Right lobe of liver (tissue), 6 donors: ENCODE results near the gene SPDYE8. TPM values are rescaled to one million over a fixed set of nuclear protein-coding genes. Genes with fewer than 3 reads are reported as not detected.
"Not testable (repeated sequence)": the region's sequence is repeated elsewhere in the genome, so short reads cannot be mapped to it uniquely, and the experiment has no call there.

Experiments
- ATAC-seq, 4 donors: fragments of 200-7000 bp; cut with Tn5 transposase; one replicate each; pipeline ENCODE4 v1.9.1; 2020; ENCODE audit warnings: mild to moderate bottlenecking in 4 of 4, moderate library complexity in 4 of 4
- DNase-seq, 3 donors: peaks; one replicate each; pipeline ENCODE4 v3.0.0-alpha.2; 2020
- H3K27ac ChIP-seq, 3 donors: fragments of 200-600 bp; one replicate each; pipeline ENCODE4 v1.8.0; 2022
- H3K27me3 ChIP-seq, 2 donors: fragments of 200-600 bp; one replicate each; pipeline ENCODE4 v1.8.0; 2022
- H3K36me3 ChIP-seq, 4 donors: fragments of 200-600 bp; sonication (generic) in 1 of 4; one replicate each; pipeline versions ENCODE4 v1.5.1 to v1.8.0; 2017 to 2022; ENCODE audit warnings: control low read depth in 1 of 4
- H3K4me1 ChIP-seq, 4 donors: fragments of 200-600 bp; sonication (generic) in 1 of 4; one replicate each; pipeline versions ENCODE4 v1.5.1 to v1.8.0; 2017 to 2022; ENCODE audit warnings: control low read depth in 1 of 4
- H3K4me3 ChIP-seq, 3 donors: fragments of 200-600 bp; one replicate each; pipeline ENCODE4 v1.8.0; 2022
- H3K9me3 ChIP-seq, 4 donors: fragments of 200-600 bp; sonication (generic) in 1 of 4; one replicate each; pipeline versions ENCODE4 v1.5.1 to v1.8.0; 2017 to 2022; ENCODE audit warnings: control low read depth in 1 of 4
- WGBS: methylation state at CpG from one replicate; pipeline ENCODE4 v1.1.6; 2018; ENCODE audit warnings: low coverage, low lambda C conversion rate; ENCODE audit not compliant: insufficient coverage; ENCODE audit errors: missing lambda C conversion rate; 5-methylcytosine and 5-hydroxymethylcytosine counted together
- intact Hi-C, 2 donors: fragments of 100-400 bp; cut with DNase I; formaldehyde crosslinking; loops; one replicate each; pipeline versions ENCODE4 v1.11.2 to v1.14.1; 2022
- small RNA-seq, 2 experiments: library from RNA; depleted of rRNA; stranded (forward); fragments of <200 nt; gene quantifications; one replicate each; pipeline ENCODE3, GENCODE V24; 2016
- total RNA-seq, 6 experiments: library from RNA; depleted of rRNA in 2 of 6; stranded (reverse); fragments of >200 nt in 2 of 6; fragmentation: NEBNext Ultra II Directional in 3 of 6; extraction: Animal tissue kit (Norgen Biotek cat#: 25700) in 3 of 6; gene quantifications; one replicate each; pipeline versions ENCODE4 v1.1.0 to v1.2.4, GENCODE V29; 2016 to 2023
- donor health status: DM: no; HTN: yes; CAD: no.
- donor health status: DM: no; HTN: no; CAD: no.
- donor health status: DM: no; HTN: no; CAD: no.
- donor health status: DM: no; HTN: yes; CAD: no.
- donor health status: DM: no; HTN: yes; CAD: no.

Gene SPDYE8
- total RNA-seq, 6 experiments from 2014 or later: not detected

DNA sequence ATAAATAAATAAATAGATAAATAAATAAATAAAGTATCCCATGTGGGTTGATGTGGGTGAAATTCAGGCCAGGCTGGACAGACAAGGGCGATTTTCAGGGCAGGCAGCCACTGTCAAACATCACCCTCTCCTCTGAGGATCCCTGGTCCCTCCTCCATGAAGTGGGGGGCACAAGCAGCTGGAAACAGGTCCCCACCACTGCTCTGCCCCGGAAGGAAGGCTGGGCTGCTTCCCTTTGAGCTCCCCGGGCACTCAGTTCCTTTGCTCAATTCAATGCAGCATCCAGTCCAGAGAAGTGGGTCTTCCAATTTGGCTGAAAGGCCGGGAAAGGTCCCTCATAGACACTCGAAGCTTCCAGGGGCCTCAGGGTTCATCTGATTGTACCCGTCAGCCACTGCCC, 49.2 kb downstream of the SPDYE8 start:
- H3K36me3 ChIP-seq, H3K4me3 ChIP-seq, H3K4me1 ChIP-seq, intact Hi-C loops, H3K27me3 ChIP-seq, H3K27ac ChIP-seq, H3K9me3 ChIP-seq: not testable (repeated sequence)
- WGBS: no CpG with 5 or more reads among the region's 6 CpGs
- peak in 1 of 3 donors; percentile 25 for DNase-seq
- ATAC-seq: peak in 1 of 4 donors; percentile 9

DNA sequence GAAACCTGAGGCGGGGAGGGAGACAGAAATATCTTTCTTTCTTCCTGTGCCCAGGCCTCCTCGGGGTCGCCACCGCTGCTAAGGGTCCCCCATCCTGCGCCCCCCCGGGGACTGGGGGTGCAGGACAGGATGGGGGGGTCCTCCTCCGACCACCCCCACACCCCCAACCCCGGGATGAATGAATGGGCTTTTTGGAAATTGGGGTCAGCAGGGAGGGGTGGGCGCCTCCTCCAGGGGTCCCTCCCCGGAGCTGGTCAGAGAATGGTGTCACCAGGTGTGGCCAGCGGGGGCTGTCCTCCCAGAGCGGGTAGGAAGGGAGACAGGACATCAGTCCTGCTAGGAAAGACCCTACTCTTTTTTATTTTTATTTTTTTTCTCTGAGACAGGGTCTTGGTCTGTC, 53.1 kb downstream of the SPDYE8 start:
- WGBS: no CpG with 5 or more reads among the region's 12 CpGs
- H3K4me3 ChIP-seq: not testable (repeated sequence)
- peak in 1 of 4 donors; percentile 14 for ATAC-seq

DNA sequence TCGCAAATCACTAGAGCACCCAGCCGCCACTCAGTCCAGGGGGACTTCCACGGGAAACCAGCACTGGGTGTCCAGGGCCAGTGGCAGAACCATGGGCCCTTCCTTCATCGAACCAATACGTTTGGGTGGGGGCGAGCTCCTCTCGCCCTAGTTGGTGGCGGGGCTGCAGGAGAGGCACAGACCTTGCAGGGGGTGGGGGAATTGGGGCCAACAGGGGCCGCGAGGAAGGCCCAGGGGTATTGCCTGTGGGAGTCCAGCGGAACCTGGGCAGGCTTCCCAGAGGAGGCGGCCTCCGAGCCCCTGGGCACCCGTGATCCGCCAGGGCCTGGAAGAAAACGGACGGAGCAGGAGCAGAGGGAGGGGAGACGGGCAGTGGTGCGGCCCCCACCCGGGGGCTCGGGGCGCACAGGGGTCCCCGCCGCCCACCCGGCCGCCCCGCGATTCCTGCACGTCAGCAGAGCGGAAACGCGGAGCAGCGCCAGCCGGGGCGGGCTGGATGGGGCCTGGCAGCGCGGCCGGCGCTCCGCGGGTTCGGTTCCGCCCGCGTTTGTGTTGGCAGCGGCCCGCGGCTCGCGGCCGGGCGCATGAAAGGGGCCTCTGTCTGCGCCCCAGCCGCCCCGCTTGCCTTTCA, 53.8 kb downstream of the SPDYE8 start:
- H3K4me3 ChIP-seq, H3K36me3 ChIP-seq, H3K27ac ChIP-seq, intact Hi-C loops, H3K27me3 ChIP-seq, H3K9me3 ChIP-seq, H3K4me1 ChIP-seq: not testable (repeated sequence)
- ATAC-seq (peak in 2 of 4 donors; percentile 6 to 27), DNase-seq (peak in 2 of 3 donors; percentile 43 to 45)
- WGBS: no CpG with 5 or more reads among the region's 55 CpGs

More for the DNA sequence above, 53.1 kb downstream of the SPDYE8 start:
- H3K9me3 ChIP-seq, H3K27me3 ChIP-seq, H3K4me1 ChIP-seq, intact Hi-C loops, H3K27ac ChIP-seq, H3K36me3 ChIP-seq: not testable (repeated sequence)
- peak in 1 of 3 donors; percentile 36 for DNase-seq

DNA sequence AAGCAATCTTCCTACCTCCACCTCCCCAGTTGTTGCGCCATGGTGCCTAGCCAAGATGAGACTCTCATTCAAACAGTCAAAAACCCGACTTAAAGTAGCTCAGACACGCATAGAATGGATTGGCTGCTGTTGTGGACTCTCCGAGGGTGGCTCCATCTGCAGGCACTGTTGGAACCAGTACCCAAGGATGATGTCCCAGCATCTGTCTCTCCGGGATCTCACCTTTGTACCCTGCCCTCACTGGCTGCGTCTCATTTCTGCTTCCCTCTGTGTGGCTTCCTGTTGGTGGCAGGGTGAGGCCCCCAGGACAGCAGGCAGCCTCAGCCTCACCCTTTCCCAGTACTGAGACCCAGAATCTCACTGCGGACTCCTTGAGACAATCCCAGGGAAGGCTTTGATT, 54.8 kb downstream of the SPDYE8 start:
- WGBS: no CpG with 5 or more reads among the region's 7 CpGs
- ATAC-seq: peak; percentile 29 to 37 (median 36)
- DNase-seq: not testable (repeated sequence)

DNA sequence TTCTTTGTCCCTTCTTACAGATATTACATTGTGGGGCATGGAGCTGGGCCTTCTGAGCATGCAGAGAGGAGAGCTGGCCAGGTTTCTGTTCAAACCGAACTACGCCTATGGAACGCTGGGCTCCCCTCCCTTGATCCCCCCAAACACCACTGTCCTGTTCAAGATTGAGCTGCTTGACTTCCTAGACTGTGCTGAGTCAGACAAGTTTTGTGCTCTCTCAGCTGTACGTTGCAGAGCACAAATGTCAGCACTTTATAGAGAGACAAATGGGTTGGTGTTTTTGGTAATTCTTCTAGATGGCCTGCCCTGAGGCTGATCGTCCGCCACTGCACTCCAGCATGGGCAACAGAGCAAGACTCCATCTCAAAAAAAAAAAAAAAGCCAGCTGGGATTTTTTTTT, 58.1 kb downstream of the SPDYE8 start:
- H3K27ac ChIP-seq, H3K4me3 ChIP-seq, DNase-seq, H3K9me3 ChIP-seq, H3K36me3 ChIP-seq, H3K4me1 ChIP-seq, H3K27me3 ChIP-seq, intact Hi-C loops: not testable (repeated sequence)
- peak; percentile 18 to 53 (median 44) for ATAC-seq
- WGBS: no CpG with 5 or more reads among the region's 6 CpGs

More for the DNA sequence above, 54.8 kb downstream of the SPDYE8 start:
- H3K9me3 ChIP-seq, H3K36me3 ChIP-seq, H3K4me1 ChIP-seq, H3K27ac ChIP-seq, H3K27me3 ChIP-seq, H3K4me3 ChIP-seq, intact Hi-C loops: not testable (repeated sequence)

Small RNA genes lying within 50 kb of the gene (small RNA-seq; reads per million reads assigned to genes)
- 0 reads per million in 2 experiments for gene RF00019

Other genes with a start within 250 kb of the SPDYE8 start
- 10 to 100 TPM in 1 of 6 experiments, 1 to 10 TPM in 5; 1.2 to 10.1 (median 2.5) TPM for gene TYW1B, start 201.6 kb downstream of the SPDYE8 start, total RNA-seq
- 10 to 100 TPM; 14.2 to 19.0 (median 16.6) TPM for gene POM121, start 104.7 kb downstream of the SPDYE8 start, total RNA-seq
- gene TRIM74, start 60.3 kb downstream of the SPDYE8 start, total RNA-seq: under 1 TPM in 4 of 6 experiments, not detected in 2; 0.35 to 0.88 (median 0.72) TPM
- gene SPDYE11, start 28.1 kb upstream of the SPDYE8 start, total RNA-seq: not detected
- not detected for gene SPDYE9, start 56.3 kb upstream of the SPDYE8 start, total RNA-seq